ENCODE data around the gene ZFP3.
"Not testable (repeated sequence)": the region's sequence is repeated elsewhere in the genome, so short reads cannot be mapped to it uniquely, and the experiment has no call there.

ZFP3 gene

DNA sequence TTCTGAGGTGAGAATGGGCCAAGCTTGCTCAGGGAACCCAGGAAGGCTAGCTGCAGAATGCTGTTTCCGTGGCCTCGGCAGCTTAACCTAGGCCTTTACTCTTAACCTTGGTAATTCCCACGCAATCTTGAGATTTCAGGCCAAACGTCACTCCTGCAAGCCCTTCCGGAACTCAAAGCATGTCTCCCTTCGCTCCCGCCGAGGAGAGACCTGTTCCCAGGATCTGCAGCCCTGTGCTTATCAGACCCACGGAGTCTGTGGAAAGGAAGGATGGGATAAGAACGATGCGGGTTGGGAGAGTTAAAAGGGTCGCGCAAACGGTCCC lies 524 bp upstream of the ZFP3 start:
- DNase-seq (ENCODE audit: low read depth in 2 of 2): no peak

DNA sequence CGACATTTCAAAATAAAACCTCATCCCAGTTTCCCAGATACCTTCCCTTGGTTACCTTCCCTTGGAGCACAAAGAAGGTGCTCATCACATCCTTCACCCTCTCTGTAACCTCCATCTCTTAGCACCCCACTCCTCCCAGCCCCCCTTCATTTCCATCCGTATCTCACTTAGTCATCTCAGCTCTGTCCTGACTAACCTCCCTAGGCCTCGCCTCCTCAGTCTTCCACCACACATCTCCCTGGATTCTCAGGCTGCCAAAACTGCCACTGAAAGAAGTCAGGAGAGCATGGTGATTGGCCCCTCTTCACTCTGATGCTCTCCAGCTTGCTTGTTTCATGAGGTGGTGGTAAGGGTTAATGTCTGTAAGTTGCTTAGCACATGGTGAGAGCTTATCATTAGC lies 2.3 kb downstream of the ZFP3 start:
- no peak for DNase-seq (ENCODE audit: low read depth in 2 of 2)

DNA sequence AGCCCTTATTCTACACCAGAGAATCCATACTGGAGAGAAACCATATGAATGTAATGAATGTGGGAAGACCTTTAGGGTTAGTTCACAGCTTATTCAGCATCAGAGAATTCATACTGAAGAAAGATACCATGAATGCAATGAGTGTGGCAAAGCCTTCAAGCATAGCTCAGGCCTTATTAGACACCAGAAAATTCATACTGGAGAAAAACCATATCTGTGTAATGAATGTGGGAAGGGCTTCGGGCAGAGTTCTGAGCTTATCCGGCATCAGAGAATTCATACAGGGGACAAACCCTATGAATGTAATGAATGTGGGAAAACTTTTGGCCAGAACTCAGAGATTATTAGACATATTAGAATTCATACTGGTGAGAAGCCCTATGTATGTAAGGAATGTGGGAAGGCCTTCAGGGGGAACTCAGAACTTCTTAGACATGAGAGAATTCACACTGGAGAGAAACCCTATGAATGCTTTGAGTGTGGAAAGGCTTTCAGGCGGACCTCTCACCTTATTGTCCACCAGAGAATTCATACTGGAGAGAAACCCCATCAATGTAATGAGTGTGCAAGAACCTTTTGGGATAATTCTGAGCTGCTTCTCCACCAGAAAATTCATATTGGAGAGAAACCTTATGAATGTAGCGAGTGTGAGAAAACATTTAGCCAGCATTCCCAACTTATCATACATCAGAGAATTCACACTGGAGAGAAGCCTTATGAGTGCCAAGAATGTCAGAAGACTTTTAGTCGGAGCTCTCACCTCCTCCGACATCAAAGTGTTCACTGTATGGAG lies 14.1 kb downstream of the ZFP3 start:
- no peak for DNase-seq (ENCODE audit: low read depth in 2 of 2)

DNA sequence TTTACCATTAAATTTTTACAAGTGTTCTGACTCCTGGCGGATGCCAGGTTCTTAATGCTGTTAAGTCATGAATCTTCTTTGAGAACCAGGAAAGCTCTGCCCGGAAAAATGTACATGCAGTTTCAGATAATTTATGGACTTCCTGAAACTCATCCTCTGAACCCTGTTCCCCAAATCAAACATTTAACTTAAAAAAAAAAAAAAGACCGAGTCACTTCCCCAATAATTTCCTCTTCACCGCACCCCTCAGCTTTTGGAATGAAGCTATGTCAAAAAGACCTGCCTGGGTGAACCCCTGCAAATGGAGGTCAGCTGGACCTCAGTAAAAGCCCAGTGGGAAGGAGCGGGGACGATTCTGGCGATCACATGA lies 18.4 kb downstream of the ZFP3 start:
- DNase-seq (ENCODE audit: low read depth in 2 of 2): no peak

DNA sequence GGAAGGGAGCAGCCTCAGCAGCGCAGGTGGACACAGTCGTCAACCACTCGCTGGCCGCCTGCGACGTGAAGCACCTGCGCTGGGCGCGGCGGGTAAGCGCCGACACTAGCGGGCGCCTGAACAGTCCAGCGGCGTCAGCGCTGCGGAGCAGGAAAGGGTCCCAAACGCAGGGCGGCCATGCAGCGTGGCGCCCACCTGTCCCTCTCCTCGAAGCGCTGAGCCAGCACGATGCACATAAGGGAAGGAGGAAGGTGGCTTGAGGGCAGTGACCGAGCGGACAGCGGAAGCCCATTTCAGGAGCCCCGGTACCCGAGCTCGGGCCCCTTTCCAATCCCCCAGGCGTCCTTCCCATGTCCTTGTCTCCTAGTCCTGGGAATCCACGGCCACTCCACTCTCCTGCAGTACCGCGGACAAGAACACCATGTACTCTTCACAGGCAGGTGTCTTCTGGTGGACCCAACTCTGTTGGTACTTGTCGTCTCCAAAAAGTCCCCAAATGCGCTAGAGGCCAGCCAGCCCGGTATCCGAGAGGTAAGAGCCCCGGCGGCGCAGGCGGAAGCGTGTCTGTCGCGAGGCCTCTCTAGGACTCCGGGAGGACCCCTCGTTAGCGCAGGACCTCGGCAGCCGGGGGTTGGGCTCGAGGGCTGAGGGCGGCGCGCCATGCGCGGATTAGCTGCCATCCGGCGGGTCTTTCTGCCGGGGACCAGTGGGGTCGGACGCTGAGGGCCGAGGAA lies 19.0 kb downstream of the ZFP3 start:
- DNase-seq (ENCODE audit: low read depth in 2 of 2): peak in 1 of 2 donors; percentile 28

DNA sequence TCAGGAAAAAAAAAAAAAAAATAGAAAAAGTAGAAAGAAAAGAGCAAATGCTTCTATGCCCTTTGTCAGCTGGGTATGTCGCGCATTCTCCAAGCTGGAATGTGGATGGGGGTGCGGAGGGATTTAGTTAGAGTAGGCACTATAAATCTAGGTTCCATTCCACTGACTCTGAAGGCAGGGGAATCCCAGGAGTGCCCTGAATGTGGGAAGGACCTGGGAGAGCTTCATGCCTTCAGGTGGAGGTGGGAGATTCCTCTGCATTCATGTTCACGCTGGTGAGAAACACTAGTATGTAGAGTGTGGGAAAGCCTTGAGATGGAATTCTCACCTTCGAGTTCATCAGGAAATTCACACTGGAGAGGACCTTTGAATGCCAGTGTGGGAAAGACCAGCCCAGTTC lies 21.0 kb downstream of the ZFP3 start:
- DNase-seq (ENCODE audit: low read depth in 2 of 2): no peak

DNA sequence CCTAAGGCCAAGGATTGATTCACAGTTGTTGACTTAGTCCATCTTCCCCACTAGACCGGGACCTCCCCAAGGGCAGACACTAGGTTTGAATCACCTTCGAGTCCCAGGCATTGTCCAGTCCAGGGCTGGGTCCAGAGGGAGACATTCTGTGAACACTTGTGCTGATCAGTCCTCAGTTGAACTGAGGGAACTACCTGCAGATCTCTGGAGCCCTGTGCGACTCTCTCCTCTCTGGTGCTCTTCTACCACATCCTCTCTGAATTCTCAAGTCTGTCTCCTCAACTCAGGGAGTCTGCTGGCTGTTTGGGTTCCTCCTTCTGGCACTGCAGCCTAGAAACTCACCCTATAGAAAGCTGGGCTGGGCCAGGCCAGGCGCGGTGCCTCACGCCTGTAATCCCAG lies 22.6 kb downstream of the ZFP3 start:
- no peak for DNase-seq (ENCODE audit: low read depth in 2 of 2)

DNA sequence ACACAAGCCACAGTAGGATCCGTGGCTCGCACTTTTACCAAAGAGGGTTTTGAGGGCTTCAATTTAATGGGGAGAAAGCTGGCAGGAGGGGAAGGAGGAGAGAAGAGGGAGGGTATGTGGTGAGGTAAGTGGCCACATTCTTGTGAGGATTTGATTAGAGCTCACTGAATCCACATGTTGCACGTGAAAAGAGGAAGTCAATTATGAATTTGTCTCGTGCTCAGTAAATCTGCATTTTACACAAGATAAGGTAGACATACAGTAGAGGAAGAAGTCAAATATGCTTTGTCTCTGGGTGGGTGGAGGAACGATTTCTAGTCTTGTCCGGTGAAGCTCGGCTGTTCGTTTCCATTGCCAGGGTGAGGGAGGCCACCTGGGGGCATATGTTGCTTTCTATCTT lies 32.5 kb downstream of the ZFP3 start:
- no peak for DNase-seq (ENCODE audit: low read depth in 2 of 2)

DNA sequence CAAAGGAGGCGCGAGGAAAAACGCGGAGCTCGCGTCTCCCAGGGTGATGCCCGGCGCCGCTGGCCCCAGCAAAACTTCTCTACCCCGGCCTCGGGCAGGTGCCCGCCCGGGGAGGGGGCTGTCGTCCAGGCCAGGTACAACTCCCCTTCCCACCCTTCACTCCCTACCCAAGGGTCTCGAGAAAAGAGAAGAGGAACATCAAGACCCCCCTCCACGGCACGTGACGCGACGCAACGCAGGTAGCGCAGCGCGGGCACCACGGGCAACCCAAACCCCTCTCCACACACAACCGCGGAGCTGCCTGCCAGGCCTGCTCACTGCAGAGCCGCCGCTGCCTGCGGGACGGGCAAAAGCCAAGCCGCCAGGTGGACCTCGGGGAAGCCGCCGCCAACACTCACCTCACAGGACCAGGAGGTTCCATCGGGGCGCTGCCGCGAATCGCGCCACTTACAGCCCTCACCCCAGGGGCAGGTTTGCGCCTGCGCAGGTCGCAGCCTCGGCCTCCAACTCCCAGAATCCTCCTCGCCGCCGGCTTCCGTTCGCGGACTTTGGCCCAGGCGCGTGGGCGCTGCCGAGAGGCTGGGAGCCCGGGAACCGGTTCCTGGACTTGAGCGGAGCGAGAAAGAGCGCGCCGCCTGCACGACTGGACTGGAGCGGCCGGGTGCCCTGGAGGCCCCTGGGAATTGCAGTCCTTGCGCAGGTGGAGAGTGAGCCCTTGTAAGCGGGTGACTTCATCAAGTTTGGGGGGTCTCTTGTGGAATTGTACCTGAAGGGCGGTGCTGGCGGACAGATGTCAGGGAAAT lies 33.3 kb downstream of the ZFP3 start, which contains the start of gene ZNF232:
TSS of gene ZNF232 (minus strand) at position 477 of the 803 bp plus-strand sequence. CDS start at position 421, 56 bp downstream.
- peak; percentile 78 to 81 for DNase-seq (ENCODE audit: low read depth in 2 of 2)

DNA sequence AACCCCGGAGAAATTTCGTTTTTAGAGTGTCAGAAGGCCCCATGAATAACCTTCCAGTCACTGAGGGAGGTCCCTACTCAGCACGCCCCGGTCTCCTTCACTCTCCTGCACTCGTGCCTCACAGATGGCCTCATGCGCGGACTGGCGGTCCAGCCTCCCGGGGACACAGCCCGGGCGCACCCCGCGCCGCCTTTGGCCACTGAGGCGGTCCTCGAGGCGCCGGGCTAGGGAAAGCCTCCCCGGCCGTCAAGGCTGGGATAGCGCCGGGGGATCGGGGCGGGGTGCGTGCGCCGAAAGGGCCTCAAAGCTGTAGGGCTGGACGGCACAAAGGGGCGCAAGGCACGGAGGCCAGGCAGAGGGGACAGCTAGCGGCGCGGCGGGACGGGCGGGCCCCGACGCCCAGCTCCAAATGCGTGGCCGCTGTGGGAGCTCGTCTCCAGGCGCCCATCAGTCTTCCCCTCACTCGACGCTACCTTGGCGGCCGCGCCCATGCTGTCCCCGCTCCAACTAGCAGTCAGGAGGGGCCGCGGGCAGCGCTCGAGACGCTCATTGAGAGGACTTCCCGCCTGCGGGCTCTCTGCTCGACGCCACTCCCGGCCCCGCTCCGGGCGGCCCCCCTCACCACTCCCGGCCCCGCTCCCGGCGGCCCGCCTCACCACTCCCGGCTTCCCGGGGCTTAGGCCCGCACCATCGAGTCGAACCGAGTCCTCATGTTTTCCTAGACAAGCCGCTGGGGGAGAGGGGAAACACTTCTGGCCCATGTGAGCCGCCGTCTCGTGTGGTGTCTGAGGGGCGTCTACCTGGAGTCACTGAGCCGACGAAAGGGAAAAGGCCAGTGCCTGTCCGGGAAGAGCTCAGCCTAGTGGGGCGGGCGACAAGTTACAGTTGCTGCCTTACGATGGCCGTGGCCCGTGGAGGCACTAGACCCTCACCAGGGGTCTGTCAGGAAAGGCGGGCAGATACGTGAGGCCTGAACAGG lies 37.7 kb downstream of the ZFP3 start, which contains the start of gene USP6:
TSS of gene USP6 (plus strand) at position 360 of the 979 bp plus-strand sequence. CDS start 14,336 bp downstream, outside the sequence.
- DNase-seq (ENCODE audit: low read depth in 2 of 2): no peak

DNA sequence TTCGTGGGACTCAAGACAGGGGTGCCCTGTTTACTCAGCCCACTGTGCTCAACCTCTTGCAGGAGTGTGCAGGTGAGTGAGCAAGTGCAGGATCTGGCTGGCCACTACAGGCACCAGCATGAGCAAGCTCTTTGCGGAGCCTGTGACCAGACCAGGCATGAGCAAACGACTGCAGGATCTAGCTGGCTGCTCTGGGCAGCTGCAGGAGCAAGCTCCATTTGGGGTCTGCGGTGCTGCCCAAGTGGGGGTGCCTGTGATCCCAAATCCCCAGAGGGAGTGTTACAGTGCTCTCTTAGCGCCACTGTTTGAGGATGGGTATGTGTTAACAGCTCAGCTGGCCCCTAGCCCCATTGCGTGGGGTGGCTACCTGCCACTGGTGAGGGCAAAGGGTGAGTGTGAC lies 40.0 kb downstream of the ZFP3 start:
- no peak for DNase-seq (ENCODE audit: low read depth in 2 of 2)

DNA sequence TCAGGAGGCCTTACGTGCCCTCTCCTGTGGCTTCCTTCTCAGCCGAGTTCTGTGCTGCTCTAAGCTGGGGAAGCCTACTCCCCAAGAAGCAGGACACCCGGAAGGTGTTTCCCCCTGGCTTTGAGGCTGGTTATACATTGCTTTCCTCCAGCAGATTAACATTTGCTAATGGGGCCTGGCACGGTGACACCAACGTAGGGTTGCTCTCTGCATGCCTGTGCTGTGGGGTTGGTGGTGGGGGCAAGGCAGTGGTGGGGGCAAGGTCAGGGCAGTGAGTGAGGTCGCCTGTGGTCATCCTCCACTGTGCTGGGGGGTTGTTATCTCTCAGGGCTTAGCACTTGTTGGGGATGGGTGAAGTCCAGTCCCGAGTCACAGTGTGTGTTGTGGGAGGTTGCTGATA lies 41.8 kb downstream of the ZFP3 start:
- no peak for DNase-seq (ENCODE audit: low read depth in 2 of 2)

DNA sequence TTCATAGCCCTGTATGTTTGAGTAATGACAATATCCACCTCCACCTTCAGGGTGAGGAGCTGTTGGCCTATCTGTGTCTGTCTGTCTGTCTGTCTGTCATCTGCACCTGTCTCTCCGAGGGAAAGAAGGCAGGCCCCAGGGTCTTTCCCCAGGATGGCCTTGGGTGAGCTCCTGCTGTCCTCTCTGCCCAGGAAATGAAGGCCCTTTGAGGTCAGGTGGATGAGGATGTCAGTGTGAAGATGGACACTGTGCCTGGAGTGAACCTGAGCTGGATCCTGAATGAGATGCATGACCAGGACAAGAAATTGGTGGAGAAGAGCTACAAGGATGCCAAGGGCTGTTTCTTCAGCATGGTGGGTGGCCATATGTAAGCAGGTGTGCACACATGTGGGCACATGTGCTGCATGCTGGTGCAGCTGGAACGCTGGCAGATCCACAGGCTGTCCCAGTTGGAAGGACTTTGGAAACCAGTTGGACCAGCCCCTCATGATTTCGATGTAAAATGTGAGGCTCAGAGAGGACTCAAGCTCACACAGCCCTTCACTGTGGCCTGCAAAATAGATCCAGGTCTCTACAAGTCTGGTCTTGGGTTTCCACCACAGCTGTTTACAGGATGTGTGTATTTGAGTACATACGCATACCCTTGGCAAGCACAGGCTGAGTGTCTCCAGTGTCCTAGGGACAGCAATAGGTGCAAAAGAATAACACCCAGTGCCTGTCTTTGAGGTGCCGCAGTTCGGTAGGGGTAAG lies 42.3 kb downstream of the ZFP3 start:
- DNase-seq (ENCODE audit: low read depth in 2 of 2): not testable (repeated sequence)

DNA sequence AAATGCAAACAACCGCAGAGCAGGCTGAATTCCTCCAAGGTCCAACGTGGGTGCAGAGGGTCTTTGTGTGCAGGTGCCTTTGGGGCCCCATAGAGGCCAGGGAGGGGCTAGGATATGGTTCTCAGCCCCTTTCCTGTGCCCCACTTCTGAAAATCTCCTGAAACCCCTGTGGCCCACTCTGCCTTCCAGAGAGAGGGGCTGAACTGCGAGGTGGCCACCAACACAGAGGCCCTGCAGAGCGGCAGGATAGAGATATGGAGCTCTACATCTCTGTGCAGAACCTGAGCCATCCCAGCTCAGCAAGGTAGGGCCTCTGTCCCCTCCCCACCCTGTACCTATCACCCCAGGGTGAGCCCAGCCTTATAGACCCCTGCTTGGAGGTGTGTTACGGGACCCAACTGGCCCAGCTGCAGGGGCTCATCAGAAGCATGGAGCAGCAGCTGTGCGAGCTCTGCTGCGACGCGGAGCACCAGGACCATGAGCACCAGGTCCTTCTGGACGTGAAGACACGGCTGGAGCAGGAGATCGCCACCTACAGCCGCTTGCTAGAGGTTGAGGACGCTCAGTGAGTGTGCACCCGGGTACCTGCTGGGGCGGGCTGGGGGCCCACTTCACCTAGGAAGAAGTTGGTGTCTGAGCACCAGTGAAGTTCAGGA lies 43.0 kb downstream of the ZFP3 start:
- DNase-seq (ENCODE audit: low read depth in 2 of 2): no peak

DNA sequence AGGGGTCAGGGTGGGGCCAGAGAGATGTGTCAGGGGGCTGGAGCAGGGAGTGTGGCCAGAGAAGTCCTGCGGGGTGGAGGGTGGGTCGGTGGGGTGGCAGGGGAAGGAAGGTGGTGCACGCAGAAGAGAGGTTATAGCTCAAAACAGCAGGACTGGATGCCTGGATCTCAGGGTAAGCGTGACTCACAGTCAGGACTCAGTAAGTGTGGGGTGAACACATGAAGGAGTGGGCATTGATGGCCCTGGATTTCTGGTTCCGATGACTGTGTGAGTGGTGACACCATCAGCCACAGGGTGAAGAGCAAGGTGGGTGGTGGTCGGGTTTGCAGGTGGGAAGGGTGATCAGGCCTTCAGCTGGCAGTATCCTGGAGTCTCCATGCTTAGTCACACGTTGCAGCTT lies 43.8 kb downstream of the ZFP3 start:
- not testable (repeated sequence) for DNase-seq (ENCODE audit: low read depth in 2 of 2)

DNA sequence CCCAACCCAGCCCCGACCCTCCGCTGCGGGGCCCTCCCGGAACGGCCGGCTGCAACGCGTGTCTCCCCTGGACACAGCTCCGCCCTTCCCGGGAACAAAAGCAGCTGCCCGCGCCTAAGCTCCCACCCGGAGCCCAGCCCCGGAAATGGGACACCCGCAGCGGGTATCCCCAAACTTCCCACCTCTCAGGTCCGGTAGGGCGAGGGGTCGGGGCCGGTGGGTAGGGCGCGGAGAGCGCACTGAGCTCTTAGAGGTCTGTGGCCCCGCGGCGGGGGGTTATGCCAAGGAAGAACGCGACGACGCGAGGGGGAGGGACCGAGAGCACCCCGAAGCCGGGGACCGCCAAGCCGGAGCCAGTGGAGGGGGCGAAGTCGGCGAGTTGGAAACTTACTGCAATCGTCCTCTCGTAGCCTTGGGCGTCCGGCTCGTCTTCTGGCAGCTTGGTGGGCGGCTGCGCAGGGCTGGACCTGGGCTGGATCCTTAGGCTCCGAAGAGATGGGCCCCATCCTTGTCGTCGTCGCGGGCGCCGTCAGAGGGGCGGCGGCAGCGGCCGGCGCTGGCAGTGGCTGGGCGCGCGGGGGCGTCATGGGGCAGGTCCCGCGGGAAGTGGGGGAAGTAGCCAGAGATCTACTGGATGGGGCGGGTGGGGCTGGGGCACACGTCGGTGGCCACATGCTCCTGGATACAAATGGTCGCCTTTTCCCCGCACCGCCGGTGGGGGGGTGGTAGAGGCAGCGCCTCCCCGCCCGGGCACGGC lies 44.5 kb downstream of the ZFP3 start:
- DNase-seq (ENCODE audit: low read depth in 2 of 2): no peak

DNA sequence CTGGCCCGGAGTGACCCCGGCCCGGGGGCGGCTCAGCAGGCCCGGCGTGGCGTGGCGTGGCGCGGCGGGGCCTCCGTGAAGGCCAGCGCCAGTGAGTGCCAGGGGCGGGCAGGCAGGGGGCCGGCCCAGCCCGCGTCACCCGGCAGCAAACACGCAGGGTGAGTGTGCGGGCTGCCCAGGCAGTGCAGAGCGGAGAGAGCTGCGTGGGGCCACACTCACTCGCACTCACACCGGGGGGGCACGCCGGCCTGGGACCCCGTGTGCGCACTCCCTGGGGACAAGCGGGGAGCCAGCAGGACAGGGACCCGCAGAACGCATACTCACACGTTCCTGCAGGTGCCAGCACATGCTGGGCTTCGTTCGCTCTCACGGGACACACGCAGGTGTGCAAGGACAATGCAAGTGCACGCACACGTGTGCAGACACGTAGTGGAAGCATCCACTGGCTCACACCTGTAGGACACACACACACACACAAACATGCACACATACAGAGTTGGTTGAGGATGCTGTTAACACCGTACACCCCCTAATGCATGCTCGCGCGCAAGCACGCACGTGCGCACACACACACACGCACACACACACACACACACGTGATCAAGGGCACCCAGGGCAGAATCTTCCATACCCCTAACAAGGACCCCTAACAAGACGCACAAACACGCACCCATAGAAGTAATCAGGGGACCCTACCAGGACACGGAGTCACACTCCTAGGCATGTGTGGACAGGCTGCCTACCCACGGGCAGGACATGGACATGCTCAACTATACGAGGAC lies 45.3 kb downstream of the ZFP3 start:
- DNase-seq (ENCODE audit: low read depth in 2 of 2): no peak

DNA sequence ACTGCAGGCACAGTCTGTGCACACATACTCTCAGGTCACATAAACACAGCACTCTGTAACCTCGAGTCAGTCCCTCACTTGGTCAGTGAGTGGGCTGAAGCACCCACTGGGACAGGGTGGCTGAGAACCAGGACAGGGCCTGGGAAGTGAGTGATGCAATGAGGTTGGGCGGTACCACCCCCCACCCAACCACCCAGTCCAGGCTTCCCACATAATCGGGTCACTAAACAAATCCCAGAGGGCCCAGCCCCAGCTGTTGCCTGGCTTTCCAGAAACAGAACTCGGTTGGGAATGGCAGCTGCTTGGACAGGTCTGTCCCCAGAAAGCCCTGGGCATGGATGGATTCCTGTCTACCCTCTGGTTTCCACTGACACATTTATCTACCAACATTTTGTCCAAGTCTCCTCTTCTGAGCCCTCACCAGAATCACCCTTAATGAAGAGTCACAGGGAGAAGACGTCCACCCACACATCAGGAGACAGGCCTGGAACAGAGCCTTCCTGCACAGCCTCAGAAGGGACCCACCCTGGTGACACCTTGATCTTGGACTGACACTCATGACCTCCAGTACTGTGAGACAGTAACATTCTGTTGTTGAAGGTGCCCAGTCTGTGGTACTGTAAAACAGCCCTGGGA lies 46.0 kb downstream of the ZFP3 start:
- DNase-seq (ENCODE audit: low read depth in 2 of 2): not testable (repeated sequence)
